Hematopoietic multipotent progenitor cell treated with erythropoietin and hydrocortisone succinate and interleukin-3 and kit ligand, for 8 days (in vitro differentiated cells): Measurements from ENCODE around the gene LTBP2.
"Not testable (repeated sequence)": the region's sequence is repeated elsewhere in the genome, so short reads cannot be mapped to it uniquely, and the experiment has no call there.

ENCODE experiments used
- DNase-seq: peaks from one replicate; pipeline ENCODE4 v3.0.0-alpha.2; 2015

The LTBP2 gene

DNA sequence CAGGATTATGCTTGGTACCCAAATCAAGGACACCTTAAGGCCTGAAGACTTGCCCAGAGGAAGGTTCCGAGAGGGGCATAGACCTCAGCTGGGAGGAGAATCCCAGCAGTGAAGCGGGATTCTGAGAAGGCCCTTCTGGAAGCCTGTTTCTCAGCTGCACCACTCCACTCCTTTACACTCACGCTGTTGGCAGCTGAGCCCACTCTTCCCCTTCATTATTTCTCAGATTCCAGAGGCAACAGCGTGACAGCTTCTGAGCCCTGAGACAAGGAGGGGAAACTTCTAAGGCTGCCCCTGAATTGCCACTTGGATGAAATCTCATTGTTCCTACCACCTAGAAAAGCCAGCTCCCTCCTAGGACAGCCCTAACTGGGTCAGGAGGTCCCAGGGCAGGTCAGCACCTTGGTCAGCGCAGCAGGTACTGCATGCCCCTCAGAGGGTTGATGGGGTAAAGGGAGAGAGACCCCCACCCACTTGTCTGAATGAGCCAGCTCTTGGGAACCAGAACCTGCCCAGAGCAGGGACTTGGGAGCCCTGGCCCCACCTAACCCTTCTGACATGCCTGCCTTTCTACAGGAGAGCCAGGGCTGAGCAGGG lies 64.6 kb downstream of the LTBP2 start:
- DNase-seq, result no peak

- no peak for DNase-seq
Measured at GRCh38 chr14:74546416-74546815, 65.6 kb downstream of the LTBP2 start.

GRCh38 chr14:74545386-74545785 lies 66.7 kb downstream of the LTBP2 start:
- no peak for DNase-seq

- no peak for DNase-seq
Measured at GRCh38 chr14:74543771-74544438, 68.1 kb downstream of the LTBP2 start.

DNA sequence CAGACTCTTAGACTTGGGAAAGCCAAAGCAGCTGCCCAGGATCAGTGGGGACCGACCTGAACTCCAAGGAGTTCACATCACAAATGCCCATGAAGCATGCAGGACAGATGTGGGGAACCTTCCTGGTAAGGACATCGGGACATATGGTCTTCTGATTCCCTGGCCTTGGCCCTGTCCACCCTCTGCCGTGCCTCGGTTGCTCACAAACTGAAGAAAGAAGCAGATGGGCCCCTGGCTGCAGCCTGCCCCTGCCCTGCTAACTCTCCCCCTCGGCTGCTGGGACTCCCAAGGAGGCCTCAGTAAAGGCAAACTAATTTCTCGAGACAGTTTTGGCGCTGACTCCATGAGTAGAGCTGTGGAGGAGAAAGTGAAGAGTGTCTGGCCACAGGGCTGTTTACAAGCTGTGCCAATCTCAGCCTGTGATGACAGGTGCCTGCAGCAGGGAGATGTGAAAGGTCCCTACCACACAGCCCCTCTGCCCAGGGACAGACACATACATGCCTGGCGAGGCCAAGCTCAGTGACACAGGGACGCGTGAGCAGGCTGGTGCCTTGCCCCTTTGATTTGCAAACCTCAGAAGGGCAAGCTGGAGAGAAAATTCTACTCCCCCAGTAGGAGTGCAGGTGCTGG lies 69.9 kb downstream of the LTBP2 start:
- no peak for DNase-seq

GRCh38 chr14:74541225-74541624 lies 70.8 kb downstream of the LTBP2 start:
- no peak for DNase-seq

DNA sequence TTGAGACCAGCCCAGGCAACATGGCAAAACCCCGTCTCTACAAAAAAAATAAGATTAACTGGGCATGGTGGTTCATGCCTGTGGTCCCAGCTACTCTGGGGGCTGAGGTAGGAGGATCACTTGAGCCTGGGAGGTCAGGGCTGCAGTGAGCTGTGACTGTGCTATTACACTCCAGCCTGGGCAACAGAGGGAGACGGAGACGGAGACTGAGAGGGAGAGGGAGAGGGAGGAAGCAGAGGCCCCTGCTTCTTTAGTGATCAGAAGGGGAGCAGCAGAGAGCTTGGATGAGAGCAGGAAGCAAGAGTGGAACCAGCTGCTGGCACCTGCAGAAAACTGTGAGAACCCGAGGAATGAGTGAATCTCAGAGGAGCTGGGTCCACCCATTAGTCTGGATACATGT lies 72.5 kb downstream of the LTBP2 start:
- DNase-seq, result no peak

DNA sequence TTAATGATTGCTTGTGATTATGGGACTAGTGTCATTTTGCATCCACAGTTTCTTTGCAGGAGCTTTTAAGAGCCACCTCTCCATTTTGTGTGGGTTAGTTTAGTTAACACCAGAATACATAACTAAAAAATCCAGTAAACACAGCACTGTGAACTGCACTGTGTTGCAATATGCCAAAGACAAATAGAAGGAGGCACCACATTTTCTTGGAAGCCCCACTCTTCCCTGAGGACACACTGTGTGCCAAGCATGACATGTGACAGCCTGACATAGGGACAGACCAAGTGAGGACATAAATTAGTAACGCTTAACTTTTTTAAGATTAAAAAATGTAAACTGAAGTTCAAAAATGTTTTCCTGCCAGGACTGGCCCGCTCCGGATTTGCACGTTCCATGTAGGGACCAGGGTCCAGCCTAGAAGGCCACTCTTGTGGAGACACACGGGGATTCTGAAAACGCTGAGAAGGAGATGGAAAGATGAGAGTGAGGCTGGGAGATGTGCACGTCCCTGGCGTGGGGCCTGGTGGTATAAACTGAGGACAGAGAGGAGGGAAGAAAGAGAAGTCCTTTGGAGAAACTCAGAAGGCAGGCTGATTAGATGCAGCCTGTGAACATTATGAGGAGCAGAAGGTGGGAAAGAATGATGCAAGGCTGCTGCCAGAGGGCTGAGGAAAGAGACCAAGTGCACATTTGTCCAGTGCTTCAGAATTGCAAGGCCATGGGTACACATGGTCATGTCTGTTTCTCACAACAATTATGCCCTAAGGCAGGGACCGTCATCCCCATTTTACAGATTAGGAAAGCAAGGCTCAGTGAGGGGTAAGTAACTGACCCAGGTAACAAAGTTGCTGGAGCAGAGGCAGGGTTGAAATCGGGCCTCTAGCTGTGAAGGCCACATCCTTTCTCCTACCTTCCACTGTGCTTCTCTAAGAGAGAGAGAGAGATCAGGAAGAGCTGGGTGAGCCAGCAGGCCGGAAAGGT lies 73.3 kb downstream of the LTBP2 start:
- no peak for DNase-seq

DNA sequence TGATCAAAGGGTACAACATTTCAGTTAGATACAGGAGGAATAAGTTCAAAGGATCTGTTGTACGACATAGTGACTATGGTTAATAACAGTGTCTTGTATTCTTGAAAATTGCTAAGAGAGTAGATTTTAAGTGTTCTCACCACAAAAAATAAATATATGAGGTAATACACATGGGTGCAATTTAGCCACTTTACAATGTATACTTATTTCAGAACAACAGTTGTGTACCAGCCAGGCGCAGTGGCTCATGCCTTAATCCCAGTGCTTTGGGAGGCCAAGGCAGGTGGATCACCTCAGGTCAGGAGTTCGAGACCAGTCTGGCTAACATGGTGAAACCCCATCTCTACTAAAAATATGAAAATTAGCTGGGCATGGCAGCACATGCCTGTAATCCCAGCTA lies 75.7 kb downstream of the LTBP2 start:
- not testable (repeated sequence) for DNase-seq

DNA sequence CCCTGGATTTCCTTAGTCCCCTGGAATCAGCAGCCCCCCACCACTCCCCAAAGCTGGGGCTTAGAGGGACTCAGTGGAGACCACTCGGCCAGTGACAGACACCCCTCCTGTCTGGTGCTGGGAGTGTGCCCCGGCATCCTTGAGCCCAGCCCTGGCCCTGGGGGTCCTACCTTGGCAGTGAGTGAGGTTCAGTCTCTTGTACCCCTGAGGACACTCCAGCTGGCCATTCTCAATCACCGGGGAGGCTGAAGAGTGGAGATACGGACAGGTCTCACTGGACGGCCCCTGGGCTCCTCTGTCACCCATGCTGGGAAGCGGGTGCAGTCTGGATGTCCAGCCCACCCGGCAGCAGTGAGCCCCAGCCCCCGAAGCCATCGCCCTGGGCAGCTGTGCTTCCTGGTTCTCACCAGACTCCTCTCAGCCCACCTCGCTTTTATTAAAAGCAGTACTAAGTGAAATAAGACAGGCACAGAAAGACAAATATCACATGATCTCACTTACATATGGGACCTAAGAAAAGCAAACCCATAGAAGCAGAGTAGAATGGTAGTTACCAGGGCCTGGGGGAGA lies 76.2 kb downstream of the LTBP2 start:
- DNase-seq, result no peak

DNA sequence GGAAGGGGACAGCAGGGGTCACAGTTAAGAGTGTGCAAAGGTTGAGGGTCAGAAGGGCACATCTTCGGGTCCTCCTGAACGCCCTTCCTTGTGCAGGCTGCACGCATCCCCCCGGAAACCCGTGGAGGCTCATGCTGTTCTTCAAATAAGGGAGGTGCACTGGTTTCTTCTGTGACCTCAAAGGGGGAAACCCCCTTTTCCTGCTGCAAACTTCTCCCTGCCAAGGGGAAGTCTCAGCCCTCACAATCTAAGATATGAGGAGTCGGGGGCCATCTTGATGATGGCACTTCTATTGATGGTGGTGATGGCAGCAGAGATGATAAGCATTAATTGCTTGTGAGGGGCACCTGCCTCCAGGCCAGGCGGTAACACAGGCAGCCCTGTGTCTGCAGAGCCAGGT lies 78.5 kb downstream of the LTBP2 start:
- no peak for DNase-seq

DNA sequence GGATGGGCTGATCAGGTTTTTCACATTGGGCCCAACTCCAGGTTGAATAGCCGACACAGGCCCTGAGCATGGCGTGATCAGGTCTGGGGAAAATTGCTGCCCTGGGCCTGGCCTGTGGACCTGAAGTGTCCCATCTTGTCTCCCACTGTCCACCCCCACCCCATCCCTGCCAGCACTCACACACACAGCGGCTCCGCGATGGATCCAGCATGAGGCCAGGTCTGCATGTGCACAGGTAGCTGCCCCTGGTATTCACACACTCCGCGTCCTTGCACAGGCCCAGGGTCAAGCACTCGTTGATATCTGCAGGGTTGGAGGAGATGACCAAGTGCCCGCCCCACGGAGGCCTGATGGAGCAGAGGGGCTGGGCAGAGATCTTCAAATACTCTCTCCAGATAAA lies 79.8 kb downstream of the LTBP2 start:
- DNase-seq, result no peak

- DNase-seq, result peak; percentile 21
Measured at GRCh38 chr14:74531467-74531866, 80.6 kb downstream of the LTBP2 start.

GRCh38 chr14:74531006-74531405 lies 81.0 kb downstream of the LTBP2 start:
- no peak for DNase-seq

- DNase-seq, result no peak
Measured at GRCh38 chr14:74528886-74529285, 83.2 kb downstream of the LTBP2 start.

DNA sequence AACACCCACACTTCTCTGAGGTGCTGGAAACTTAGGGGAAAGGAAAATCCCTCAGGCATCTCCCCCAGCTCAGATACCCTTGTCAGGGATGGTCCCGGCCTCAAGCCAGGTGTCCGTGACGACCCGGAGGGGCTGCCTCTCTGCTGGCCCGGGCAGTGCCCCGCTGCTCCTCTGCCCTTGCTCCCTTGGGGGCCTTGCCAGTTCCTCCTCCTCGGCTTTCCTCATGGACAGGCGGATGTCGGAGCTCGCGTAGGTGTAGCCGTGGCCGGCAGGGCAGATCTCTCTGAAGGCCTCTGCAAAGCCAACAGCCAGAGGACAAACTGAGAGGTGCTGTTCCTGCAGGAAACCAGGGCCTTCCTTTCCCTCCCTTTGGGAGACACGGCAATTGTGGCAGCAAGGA lies 83.6 kb downstream of the LTBP2 start:
- DNase-seq, result no peak

- no peak for DNase-seq
Measured at GRCh38 chr14:74527736-74528280, 84.2 kb downstream of the LTBP2 start.

- DNase-seq, result no peak
Measured at GRCh38 chr14:74526854-74527585, 85.0 kb downstream of the LTBP2 start.

DNA sequence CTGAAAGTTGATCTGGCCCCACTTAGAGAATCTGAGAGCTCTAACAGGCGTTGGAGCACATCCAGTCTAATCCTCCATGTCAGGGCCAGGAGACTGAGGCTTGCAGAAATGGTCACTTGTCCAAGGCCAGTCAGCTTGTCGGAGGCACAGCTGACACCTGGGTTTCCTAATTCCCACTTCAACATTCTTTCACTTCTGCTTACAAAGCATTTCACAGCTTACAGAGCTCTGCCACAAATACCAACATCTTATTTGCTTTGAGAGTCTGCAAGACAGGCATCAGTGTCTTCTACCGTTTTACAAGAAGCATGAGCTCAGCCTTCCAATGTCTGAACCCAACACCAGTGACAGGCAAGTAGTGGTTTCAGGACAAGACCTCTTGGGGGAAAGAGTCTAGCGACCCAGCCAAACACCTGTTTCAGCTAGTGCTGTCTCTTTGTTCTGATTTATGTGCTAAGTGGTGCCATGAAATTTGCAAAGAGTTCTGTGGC lies 86.6 kb downstream of the LTBP2 start:
- DNase-seq, result no peak

DNA sequence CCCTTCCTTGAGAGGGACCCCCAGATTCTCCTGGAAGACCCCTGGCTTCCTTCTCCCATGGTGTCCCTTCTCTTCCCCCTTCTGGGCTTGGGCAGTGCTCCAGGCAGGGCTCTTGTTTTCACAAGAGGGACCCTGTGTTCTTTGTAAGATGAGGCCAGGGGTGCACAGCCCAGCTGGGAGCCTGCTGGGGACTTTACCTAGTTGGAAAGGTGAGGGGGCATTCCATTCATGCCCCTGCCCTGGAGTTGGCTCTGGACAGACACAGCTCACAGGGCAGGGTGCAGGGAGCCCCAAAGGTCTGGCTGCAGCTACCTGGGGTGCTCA lies 87.3 kb downstream of the LTBP2 start:
- DNase-seq, result no peak

- DNase-seq, result no peak
Measured at GRCh38 chr14:74524076-74524811, 87.8 kb downstream of the LTBP2 start.
